IPS-20b (cell line): ENCODE results near the gene PCK2.

Experiments
- H3K27ac ChIP-seq: one replicate; pipeline ENCODE4 v1.5.1; 2013; ENCODE audit warnings: low read length
- H3K27me3 ChIP-seq: 2 replicates; pipeline ENCODE4 v1.6.1; 2013; ENCODE audit warnings: mild to moderate bottlenecking, low read length, inconsistent platforms; ENCODE audit not compliant: insufficient read depth
- H3K36me3 ChIP-seq: 2 replicates; pipeline ENCODE4 v1.6.1; 2013; ENCODE audit warnings: low read depth, mild to moderate bottlenecking, inconsistent platforms, low read length, moderate library complexity; ENCODE audit not compliant: insufficient read depth
- H3K4me1 ChIP-seq: 2 replicates; pipeline ENCODE4 v1.6.1; 2013; ENCODE audit warnings: mild to moderate bottlenecking, control low read depth, inconsistent platforms, low read length, moderate library complexity; ENCODE audit not compliant: insufficient read depth
- H3K4me3 ChIP-seq: 2 replicates; pipeline ENCODE4 v1.5.1; 2013; ENCODE audit warnings: mild to moderate bottlenecking, low read length, inconsistent platforms
- H3K9ac ChIP-seq: 2 replicates; pipeline ENCODE4 v1.6.1; 2013; ENCODE audit warnings: low read depth, mild to moderate bottlenecking, inconsistent platforms, low read length, moderate library complexity
- H3K9me3 ChIP-seq: 2 replicates; pipeline ENCODE4 v1.6.1; 2013; ENCODE audit warnings: mild to moderate bottlenecking, low read depth, low read length, inconsistent platforms; ENCODE audit not compliant: insufficient read depth

The PCK2 gene

GRCh38 chr14:24115422-24116127 is 21.5 kb downstream of the PCK2 start:
- peaks cover 36% of the 10 kb centered on the region for H3K36me3 ChIP-seq

GRCh38 chr14:24116128-24116814 is 22.2 kb downstream of the PCK2 start:
- peaks cover 6% of the 10 kb centered on the region; the same call in 1 of the 2 replicates for H3K4me1 ChIP-seq
- H3K4me3 ChIP-seq, result peak overlapping the region; percentile 94
- H3K27ac ChIP-seq, result no peak overlapping the region
- peaks cover 43% of the 10 kb centered on the region for H3K36me3 ChIP-seq
- no peaks in the 10 kb centered on the region for H3K27me3 ChIP-seq
- H3K9me3 ChIP-seq, result no peaks in the 10 kb centered on the region
- 0 out of 2 replicates have a peak overlapping the region, but pooled peaks have one; percentile 78 for H3K9ac ChIP-seq

More at GRCh38 chr14:24115422-24116127, 21.5 kb downstream of the PCK2 start:
- Histone ChIP-seq H3K9me3 (no peaks in the 10 kb centered on the region), H3K27ac (no peak overlapping the region), H3K9ac (peak overlapping the region; percentile 78), H3K27me3 (no peaks in the 10 kb centered on the region), H3K4me1 (peaks cover 6% of the 10 kb centered on the region; the same call in 1 of the 2 replicates), H3K4me3 (peak overlapping the region; percentile 94)

- Histone ChIP-seq H3K27ac (no peak overlapping the region), H3K36me3 (peaks cover 49% of the 10 kb centered on the region), H3K27me3 (no peaks in the 10 kb centered on the region)
These were observed 23.1 kb downstream of the PCK2 start for GRCh38 chr14:24117179-24117578.

DNA sequence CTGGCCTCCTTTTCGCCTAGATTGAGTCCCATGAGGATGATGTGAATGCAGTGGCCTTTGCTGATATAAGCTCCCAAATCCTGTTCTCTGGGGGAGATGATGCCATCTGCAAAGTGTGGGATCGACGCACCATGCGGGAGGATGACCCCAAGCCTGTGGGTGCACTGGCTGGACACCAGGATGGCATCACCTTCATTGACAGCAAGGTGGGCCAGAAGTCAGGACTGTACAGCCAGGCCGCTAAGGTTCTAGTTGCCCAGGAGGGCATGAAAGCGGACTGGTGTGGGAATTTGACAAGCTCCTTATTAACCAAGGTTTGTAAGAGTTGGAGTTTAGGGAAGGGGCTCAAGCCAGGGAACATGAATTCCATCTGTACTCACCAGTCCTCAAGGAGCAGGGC is 25.6 kb downstream of the PCK2 start:
- H3K36me3 ChIP-seq, result peaks cover 65% of the 10 kb centered on the region
- no peak overlapping the region for H3K9ac ChIP-seq
- H3K27me3 ChIP-seq, result no peaks in the 10 kb centered on the region
- H3K9me3 ChIP-seq, result no peaks in the 10 kb centered on the region
- peaks cover 6% of the 10 kb centered on the region; the same call in 1 of the 2 replicates for H3K4me1 ChIP-seq
- H3K4me3 ChIP-seq, result no peak overlapping the region
- H3K27ac ChIP-seq, result no peak overlapping the region

More at GRCh38 chr14:24117179-24117578, 23.1 kb downstream of the PCK2 start:
- Histone ChIP-seq H3K9me3 (no peaks in the 10 kb centered on the region), H3K9ac (no peak overlapping the region), H3K4me1 (peaks cover 6% of the 10 kb centered on the region; the same call in 1 of the 2 replicates), H3K4me3 (no peak overlapping the region)

GRCh38 chr14:24121210-24121609 is 27.1 kb downstream of the PCK2 start:
- Histone ChIP-seq H3K9me3 (no peaks in the 10 kb centered on the region), H3K4me3 (no peak overlapping the region), H3K36me3 (peaks cover 65% of the 10 kb centered on the region), H3K27me3 (no peaks in the 10 kb centered on the region), H3K27ac (no peak overlapping the region), H3K4me1 (no peaks in the 10 kb centered on the region; the same call in 1 of the 2 replicates), H3K9ac (no peak overlapping the region)

GRCh38 chr14:24122416-24122815 is 28.3 kb downstream of the PCK2 start:
- Histone ChIP-seq H3K36me3 (peaks cover 57% of the 10 kb centered on the region), H3K4me3 (no peak overlapping the region), H3K9ac (no peak overlapping the region), H3K27ac (no peak overlapping the region), H3K9me3 (no peaks in the 10 kb centered on the region), H3K4me1 (no peaks in the 10 kb centered on the region), H3K27me3 (no peaks in the 10 kb centered on the region)

- H3K27me3 ChIP-seq, result no peaks in the 10 kb centered on the region
- no peak overlapping the region for H3K27ac ChIP-seq
- H3K36me3 ChIP-seq, result peaks cover 52% of the 10 kb centered on the region
- H3K9ac ChIP-seq, result no peak overlapping the region
- H3K4me1 ChIP-seq, result no peaks in the 10 kb centered on the region
- H3K9me3 ChIP-seq, result no peaks in the 10 kb centered on the region
- no peak overlapping the region for H3K4me3 ChIP-seq
These were observed 28.8 kb downstream of the PCK2 start for GRCh38 chr14:24122898-24123297.

DNA sequence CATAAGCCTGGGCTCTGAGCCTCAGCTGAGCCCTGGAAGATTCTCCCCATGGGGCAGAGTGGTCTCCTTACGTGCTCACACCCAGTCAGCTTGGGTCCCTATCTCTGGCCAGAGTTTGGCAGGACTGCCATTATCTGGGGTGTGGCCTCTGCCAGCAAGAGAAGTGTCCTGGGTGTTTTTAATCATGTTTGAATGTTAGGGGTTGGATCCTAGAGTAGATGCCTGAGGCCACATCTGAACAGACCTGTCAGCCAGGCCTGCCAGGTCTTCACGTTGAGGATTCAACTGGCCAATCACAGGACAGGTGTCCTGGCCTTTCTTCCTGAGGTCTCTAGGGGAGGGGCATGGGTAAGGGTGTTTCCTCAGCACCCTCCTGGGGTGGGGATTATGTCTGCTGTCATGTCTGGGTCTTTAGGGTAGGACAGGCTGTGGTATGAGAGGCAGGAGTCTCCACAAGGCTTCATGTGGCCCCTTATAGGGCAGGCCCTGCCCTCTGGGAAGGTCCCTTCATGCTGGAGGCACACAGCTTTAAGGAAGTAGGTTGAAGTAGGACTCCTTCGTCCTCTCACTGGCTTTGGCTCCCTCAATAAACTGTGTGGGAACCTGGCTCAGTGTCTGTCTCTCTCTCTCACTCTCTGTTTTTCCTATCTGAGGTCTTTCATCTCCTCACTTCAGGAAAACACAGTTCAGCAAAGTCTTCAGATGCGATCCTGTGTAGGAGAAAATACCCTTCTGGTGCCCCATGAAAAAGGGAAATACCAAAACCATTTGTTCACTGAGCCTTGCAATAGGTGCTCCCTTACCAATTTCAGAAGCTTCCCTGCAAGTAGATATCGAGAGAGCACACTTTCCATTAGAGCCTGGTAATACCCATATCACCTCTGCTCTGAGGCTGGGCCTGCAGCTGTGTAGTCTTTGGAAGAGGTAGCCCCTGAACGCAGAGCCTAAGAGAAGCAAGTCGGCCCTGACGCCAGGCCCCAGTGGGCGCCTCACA is 29.6 kb downstream of the PCK2 start:
- no peak overlapping the region for H3K27ac ChIP-seq
- no peaks in the 10 kb centered on the region for H3K9me3 ChIP-seq
- H3K36me3 ChIP-seq, result peaks cover 44% of the 10 kb centered on the region
- H3K4me3 ChIP-seq, result no peak overlapping the region
- no peaks in the 10 kb centered on the region for H3K27me3 ChIP-seq
- H3K9ac ChIP-seq, result no peak overlapping the region
- H3K4me1 ChIP-seq, result no peaks in the 10 kb centered on the region

DNA sequence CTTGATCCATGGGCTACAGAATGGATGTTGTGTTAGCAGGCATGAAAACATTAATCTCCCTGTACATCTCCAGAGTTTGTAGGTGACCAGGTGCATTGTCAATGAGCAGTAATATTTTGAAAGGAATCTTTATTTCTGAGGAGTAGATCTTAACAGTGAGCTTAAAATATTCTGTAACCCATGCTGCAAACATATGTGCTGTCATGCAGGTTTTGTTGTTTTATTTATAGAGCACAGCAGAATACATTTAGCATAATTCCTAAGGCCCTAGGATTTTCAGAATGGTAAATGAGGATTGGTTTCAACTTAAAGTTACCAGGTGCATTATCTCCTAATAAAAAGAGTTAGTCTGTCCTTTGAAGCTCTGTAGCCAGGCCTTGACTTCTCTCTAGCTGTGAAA is 32.8 kb downstream of the PCK2 start:
- peaks cover 16% of the 10 kb centered on the region for H3K36me3 ChIP-seq
- no peaks in the 10 kb centered on the region for H3K27me3 ChIP-seq
- no peak overlapping the region for H3K4me3 ChIP-seq
- no peaks in the 10 kb centered on the region for H3K9me3 ChIP-seq
- H3K9ac ChIP-seq, result no peak overlapping the region
- no peak overlapping the region for H3K27ac ChIP-seq
- no peaks in the 10 kb centered on the region for H3K4me1 ChIP-seq

DNA sequence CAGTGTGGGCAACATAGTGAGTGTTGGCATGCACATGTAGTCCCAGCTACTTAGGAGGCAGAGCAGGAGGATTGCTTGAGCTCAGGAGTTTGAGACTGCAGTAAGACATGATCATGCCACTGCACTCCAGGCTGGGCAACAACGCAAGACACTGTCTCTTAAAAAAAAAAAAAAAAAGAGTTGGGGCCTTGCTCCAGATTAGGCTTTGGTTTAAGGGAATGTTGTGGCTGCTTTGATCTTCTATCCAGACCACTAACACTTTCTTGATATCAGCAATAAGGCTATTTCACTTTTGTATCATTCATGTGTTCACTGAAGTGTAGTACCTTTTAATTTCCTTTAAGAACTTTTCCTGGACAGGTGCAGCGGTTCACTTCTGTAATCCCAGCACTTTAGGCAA is 33.6 kb downstream of the PCK2 start:
- H3K9ac ChIP-seq, result no peak overlapping the region
- no peaks in the 10 kb centered on the region for H3K4me1 ChIP-seq
- no peak overlapping the region for H3K4me3 ChIP-seq
- H3K27me3 ChIP-seq, result no peaks in the 10 kb centered on the region
- peaks cover 12% of the 10 kb centered on the region for H3K36me3 ChIP-seq
- H3K27ac ChIP-seq, result no peak overlapping the region
- no peaks in the 10 kb centered on the region for H3K9me3 ChIP-seq

DNA sequence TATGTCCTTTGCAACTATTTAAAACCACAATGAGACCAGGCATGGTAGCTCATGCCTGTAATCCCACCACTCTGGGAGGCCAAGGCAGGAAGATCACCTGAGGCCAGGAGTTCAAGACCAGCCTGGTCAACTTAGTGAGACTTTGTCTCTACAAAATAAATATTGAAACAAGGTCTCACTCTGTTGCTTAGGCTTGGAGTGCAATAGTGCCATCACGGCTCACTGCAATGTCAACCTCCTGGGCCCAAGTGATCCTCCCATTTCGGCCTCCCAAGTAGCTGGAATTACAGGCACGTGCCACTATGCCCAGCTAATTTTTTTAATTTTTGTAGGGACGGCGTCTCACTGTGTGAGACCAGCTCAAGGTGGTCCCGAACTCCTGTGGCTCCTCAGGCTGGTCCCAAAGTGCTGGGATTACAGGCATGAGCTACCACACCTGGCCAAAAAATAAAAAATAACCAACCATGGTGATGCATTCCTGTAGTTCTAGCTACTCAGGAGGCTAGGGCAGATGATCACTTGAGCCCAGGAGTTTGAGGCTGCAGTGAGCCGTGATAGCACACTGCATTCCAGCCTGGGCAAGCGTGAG is 35.4 kb downstream of the PCK2 start:
- Histone ChIP-seq H3K4me1 (no peaks in the 10 kb centered on the region), H3K36me3 (no peaks in the 10 kb centered on the region), H3K27me3 (no peaks in the 10 kb centered on the region), H3K4me3 (no peak overlapping the region), H3K27ac (no peak overlapping the region), H3K9ac (no peak overlapping the region), H3K9me3 (no peaks in the 10 kb centered on the region)
